ENCODE results near the gene CHSY1.
"Not testable (repeated sequence)": the region's sequence is repeated elsewhere in the genome, so short reads cannot be mapped to it uniquely, and the experiment has no call there.

Gene CHSY1

GRCh38 chr15:101131489-101132389 is 120.1 kb downstream of the CHSY1 start:
- DNase-seq: no peak

- no peak for DNase-seq
These were observed 121.9 kb downstream of the CHSY1 start for GRCh38 chr15:101129851-101130380.

- DNase-seq: no peak
These were observed 123.4 kb downstream of the CHSY1 start for GRCh38 chr15:101128221-101129015.

GRCh38 chr15:101127506-101128076 is 124.3 kb downstream of the CHSY1 start:
- no peak for DNase-seq

GRCh38 chr15:101126618-101127505 is 125.0 kb downstream of the CHSY1 start:
- no peak for DNase-seq

GRCh38 chr15:101125881-101126428 is 125.9 kb downstream of the CHSY1 start:
- DNase-seq: not testable (repeated sequence)

All from NCI-H510A (cell line).